Natural killer cell (primary cell): ENCODE results near the gene KDM3B. TPM values are rescaled to one million over a fixed set of nuclear protein-coding genes. Genes with fewer than 3 reads are reported as not detected.
"Not testable (repeated sequence)": the region's sequence is repeated elsewhere in the genome, so short reads cannot be mapped to it uniquely, and the experiment has no call there.

ENCODE experiments used
- ATAC-seq, 3 donors: fragments of 150-1000 bp in 2 of 3; fragments of 200-7000 bp in 1 of 3; cut with Tn5 transposase; 1 replicate in 1 of 3; 2 replicates in 2 of 3; pipeline ENCODE4 v1.10.0; 2021; ENCODE audit warnings: mild to moderate bottlenecking in 2 of 3, moderate library complexity in 2 of 3
- DNase-seq, 2 donors: peaks; one replicate each; pipeline versions ENCODE4 v3.0.0 to v3.0.0-alpha.2; 2013 to 2021; ENCODE audit warnings: mixed read lengths in 1 of 2
- H3K27ac ChIP-seq: one replicate; pipeline ENCODE4 v1.5.1; 2013; ENCODE audit warnings: mild to moderate bottlenecking, low read length
- H3K27me3 ChIP-seq: one replicate; pipeline ENCODE4 v1.6.1; 2013; ENCODE audit warnings: low read length; ENCODE audit not compliant: control insufficient read depth, insufficient read depth
- H3K36me3 ChIP-seq: one replicate; pipeline ENCODE4 v1.6.1; 2013; ENCODE audit warnings: low read length; ENCODE audit not compliant: control insufficient read depth, insufficient read depth
- H3K4me1 ChIP-seq: one replicate; pipeline ENCODE4 v1.6.1; 2013; ENCODE audit warnings: low read length; ENCODE audit not compliant: control insufficient read depth, insufficient read depth
- H3K4me3 ChIP-seq: one replicate; pipeline ENCODE4 v1.5.1; 2013; ENCODE audit warnings: low read length
- H3K9me3 ChIP-seq: one replicate; pipeline ENCODE4 v1.6.1; 2013; ENCODE audit warnings: low read length; ENCODE audit not compliant: control insufficient read depth, insufficient read depth
- H3K27ac Mint-ChIP-seq, 2 donors: one replicate each; pipeline ENCODE4 v1.8.0; 2022; ENCODE audit warnings: mild to moderate bottlenecking in 2 of 2, mixed read lengths in 2 of 2, moderate library complexity in 1 of 2
- H3K27me3 Mint-ChIP-seq, 2 donors: one replicate each; pipeline ENCODE4 v1.8.0; 2022; ENCODE audit warnings: low read depth in 2 of 2, mixed read lengths in 2 of 2
- H3K36me3 Mint-ChIP-seq: one replicate; pipeline ENCODE4 v1.8.0; 2022; ENCODE audit warnings: mixed read lengths
- H3K4me1 Mint-ChIP-seq, 2 donors: one replicate each; pipeline ENCODE4 v1.8.0; 2022; ENCODE audit warnings: mixed read lengths in 2 of 2
- H3K4me3 Mint-ChIP-seq: one replicate; pipeline ENCODE4 v1.8.0; 2022; ENCODE audit warnings: mild to moderate bottlenecking, moderate library complexity, mixed read lengths
- H3K9me3 Mint-ChIP-seq, 2 donors: one replicate each; pipeline ENCODE4 v1.8.0; 2022; ENCODE audit warnings: mixed read lengths in 2 of 2
- CTCF ChIP-seq: fragments of 200-600 bp; IDR thresholded peaks from one replicate; pipeline ENCODE4 v1.8.0; 2022; ENCODE audit warnings: antibody characterized with exemption
- WGBS: methylation state at CpG from one replicate; pipeline ENCODE4 v1.1.7; 2013; ENCODE audit warnings: missing lambda C conversion rate; ENCODE audit not compliant: insufficient coverage; 5-methylcytosine and 5-hydroxymethylcytosine counted together
- intact Hi-C: fragments of 100-400 bp; cut with micrococcal nuclease; formaldehyde crosslinking; loops from one replicate; pipeline ENCODE4 v1.14.2; 2022
- total RNA-seq, 4 donors: library from RNA; stranded (reverse); fragments of 120-200 nt in 1 of 4; gene quantifications; one replicate each; pipeline versions ENCODE4 v1.2.3 to v1.2.4, GENCODE V29; 2013 to 2022

Gene KDM3B
- total RNA-seq, 3 donors from 2014 or later (not counting 1 experiment from before 2014, with no cell fraction given) = 82.3 to 87.1 (median 82.3) TPM

DNA sequence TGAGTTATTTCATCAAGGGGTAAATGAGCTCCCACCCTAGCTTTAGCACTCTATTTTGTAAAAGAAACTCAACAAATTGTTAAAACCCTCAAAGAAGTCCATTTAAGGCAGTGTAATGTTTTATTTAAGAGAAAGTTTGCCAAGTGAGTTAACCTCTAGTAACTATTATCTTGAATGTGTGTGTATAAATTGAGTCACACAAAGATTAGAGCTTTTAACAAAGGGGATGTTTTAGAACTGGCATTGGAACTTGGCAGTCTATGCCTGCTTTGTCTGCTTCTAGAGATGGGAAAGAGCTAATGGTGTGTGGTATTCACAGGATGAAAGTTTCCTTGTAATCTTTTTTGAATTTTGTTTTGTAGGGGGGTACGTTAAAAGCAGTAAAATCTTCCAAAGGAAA, 33.2 kb downstream of the KDM3B start:
- Histone ChIP-seq H3K4me1 (no peaks in the 10 kb centered on the region), H3K9me3 (no peaks in the 10 kb centered on the region), H3K27me3 (no peaks in the 10 kb centered on the region), H3K4me3 (no peak overlapping the region), H3K36me3 (peaks cover 46% of the 10 kb centered on the region), H3K27ac (no peak overlapping the region)
- intact Hi-C loops = no loop called here
- Mint-ChIP-seq H3K9me3 (no peaks in the 10 kb centered on the region), H3K36me3 (peaks cover 10% of the 10 kb centered on the region), H3K4me1 (no peaks in the 10 kb centered on the region), H3K27ac (no peak overlapping the region), H3K27me3 (no peaks in the 10 kb centered on the region), H3K4me3 (no peak overlapping the region)
- DNase-seq = no peak
- 100% methylated on average over 1 of the region's 1 CpG for WGBS
- TF ChIP-seq CTCF = no peak
- no peak for ATAC-seq

DNA sequence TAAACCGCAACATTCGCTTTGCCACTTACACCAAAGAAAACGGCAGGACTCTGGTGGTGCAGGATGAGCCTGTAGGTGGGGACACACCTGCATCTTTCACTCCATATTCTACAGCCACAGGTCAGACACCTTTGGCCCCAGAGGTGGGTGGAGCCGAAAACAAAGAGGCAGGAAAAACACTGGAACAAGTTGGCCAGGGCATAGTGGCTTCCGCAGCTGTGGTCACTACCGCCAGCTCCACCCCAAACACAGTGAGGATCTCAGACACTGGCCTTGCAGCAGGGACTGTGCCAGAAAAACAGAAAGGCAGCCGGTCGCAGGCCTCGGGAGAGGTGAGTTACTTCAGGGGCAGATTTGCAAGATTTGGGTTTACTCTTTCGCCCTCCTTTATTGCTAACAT, 33.8 kb downstream of the KDM3B start:
- no peak overlapping the region for H3K4me3 Mint-ChIP-seq
- no peaks in the 10 kb centered on the region for H3K27me3 Mint-ChIP-seq
- no peak overlapping the region for H3K27ac ChIP-seq
- DNase-seq (no peak), ATAC-seq (no peak)
- H3K4me3 ChIP-seq = no peak overlapping the region
- no peak overlapping the region for H3K27ac Mint-ChIP-seq
- intact Hi-C loops = no loop called here
- no peak for TF ChIP-seq CTCF
- no peaks in the 10 kb centered on the region for H3K9me3 ChIP-seq
- peaks cover 10% of the 10 kb centered on the region for H3K36me3 Mint-ChIP-seq
- H3K4me1 Mint-ChIP-seq = no peaks in the 10 kb centered on the region
- H3K36me3 ChIP-seq = peaks cover 47% of the 10 kb centered on the region
- no peaks in the 10 kb centered on the region for H3K4me1 ChIP-seq
- WGBS = 98% methylated on average over 9 of the region's 10 CpGs
- no peaks in the 10 kb centered on the region for H3K9me3 Mint-ChIP-seq
- H3K27me3 ChIP-seq = no peaks in the 10 kb centered on the region

DNA sequence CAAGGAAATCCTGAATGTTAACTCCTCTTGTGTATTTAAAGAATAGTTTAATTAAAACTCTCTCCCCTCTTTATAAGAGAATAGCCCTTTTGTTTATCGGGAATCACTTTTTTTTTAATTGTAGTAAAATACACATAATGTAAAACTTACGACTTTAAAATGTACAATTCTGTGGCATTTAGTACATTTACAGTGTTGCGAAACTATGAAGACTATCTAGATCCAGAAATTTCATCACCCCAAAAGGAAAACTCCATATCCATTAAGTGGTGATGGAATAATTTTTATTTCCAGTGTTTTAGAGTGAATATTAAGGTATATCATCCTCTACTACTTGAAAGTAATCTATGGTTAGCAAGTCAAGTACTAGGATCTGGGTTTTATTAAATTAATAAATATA, 36.8 kb downstream of the KDM3B start:
- Mint-ChIP-seq H3K27ac (peak overlapping the region in 1 of 2 donors; percentile 36), H3K36me3 (peaks cover 14% of the 10 kb centered on the region), H3K27me3 (no peaks in the 10 kb centered on the region), H3K4me1 (no peaks in the 10 kb centered on the region), H3K9me3 (no peaks in the 10 kb centered on the region), H3K4me3 (no peak overlapping the region)
- no peak for DNase-seq
- TF ChIP-seq CTCF = no peak
- Histone ChIP-seq H3K9me3 (no peaks in the 10 kb centered on the region), H3K27ac (no peak overlapping the region), H3K36me3 (peaks cover 54% of the 10 kb centered on the region), H3K4me1 (no peaks in the 10 kb centered on the region), H3K27me3 (no peaks in the 10 kb centered on the region), H3K4me3 (no peak overlapping the region)
- whole genome bisulfite sequencing = no CpG with 5 or more reads among the region's 3 CpGs
- intact Hi-C loops = no loop called here
- no peak for ATAC-seq

- H3K4me3 ChIP-seq, H3K27me3 ChIP-seq, DNase-seq, H3K27me3 Mint-ChIP-seq, intact Hi-C loops, H3K4me1 ChIP-seq, H3K4me1 Mint-ChIP-seq, H3K4me3 Mint-ChIP-seq, H3K27ac Mint-ChIP-seq, ATAC-seq, H3K27ac ChIP-seq, H3K9me3 ChIP-seq, H3K9me3 Mint-ChIP-seq: not testable (repeated sequence)
- H3K36me3 Mint-ChIP-seq = peaks cover 14% of the 10 kb centered on the region
- over 99% methylated on average over 8 of the region's 10 CpGs for WGBS
- H3K36me3 ChIP-seq = peaks cover 59% of the 10 kb centered on the region
Measured at GRCh38 chr5:138389911-138390310, 37.4 kb downstream of the KDM3B start.
